ENCODE data around the gene CCDC33.

DNA sequence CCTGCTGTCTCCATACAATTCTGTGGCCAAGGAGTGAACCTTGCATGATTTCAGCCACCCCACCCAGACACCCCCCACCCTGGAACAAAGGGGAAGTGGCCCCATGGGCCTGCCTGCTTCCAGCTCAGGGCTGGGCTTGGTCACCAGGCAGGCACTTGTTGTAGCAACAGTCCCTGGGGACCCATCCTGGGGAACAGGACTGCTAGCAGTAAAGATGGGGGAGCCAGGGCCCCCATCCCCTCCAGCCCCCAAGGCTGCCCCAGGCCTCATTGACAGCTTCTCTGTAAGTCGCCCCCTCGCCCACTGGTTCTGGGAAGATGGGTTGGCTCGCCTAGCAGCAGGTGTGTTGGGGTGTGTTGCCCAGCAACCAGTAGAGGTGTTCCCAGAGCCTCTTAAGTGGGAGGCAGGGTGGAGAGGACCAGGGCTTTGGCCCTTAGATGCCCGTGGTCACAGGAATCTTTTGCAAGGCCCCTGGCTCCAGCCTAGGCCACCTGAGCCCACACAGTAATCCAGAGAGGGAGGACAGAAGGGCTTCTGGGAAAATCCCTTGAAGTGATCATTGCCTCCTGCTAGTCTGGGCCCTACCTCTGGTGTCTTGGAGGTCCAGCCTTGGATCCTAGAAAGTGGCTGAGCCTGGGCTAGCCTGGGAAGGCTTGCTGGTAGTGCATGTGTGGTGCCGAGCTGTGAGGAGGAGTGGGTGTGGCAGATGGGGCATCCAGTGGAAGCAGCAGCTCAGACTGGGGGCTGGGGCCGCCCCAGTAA is 82.4 kb downstream of the CCDC33 start:
- TF ChIP-seq, protein P1, sequence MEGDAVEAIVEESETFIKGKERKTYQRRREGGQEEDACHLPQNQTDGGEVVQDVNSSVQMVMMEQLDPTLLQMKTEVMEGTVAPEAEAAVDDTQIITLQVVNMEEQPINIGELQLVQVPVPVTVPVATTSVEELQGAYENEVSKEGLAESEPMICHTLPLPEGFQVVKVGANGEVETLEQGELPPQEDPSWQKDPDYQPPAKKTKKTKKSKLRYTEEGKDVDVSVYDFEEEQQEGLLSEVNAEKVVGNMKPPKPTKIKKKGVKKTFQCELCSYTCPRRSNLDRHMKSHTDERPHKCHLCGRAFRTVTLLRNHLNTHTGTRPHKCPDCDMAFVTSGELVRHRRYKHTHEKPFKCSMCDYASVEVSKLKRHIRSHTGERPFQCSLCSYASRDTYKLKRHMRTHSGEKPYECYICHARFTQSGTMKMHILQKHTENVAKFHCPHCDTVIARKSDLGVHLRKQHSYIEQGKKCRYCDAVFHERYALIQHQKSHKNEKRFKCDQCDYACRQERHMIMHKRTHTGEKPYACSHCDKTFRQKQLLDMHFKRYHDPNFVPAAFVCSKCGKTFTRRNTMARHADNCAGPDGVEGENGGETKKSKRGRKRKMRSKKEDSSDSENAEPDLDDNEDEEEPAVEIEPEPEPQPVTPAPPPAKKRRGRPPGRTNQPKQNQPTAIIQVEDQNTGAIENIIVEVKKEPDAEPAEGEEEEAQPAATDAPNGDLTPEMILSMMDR (IDR thresholded peaks at IDR 0.05): no peak
- no peak for TF ChIP-seq ZFX (IDR thresholded peaks at IDR 0.05; ENCODE audit: borderline replicate concordance)
